CD4-positive, alpha-beta T cell treated with Interleukin-15 for 1 hour (primary cell): Measurements from ENCODE around the gene NCAM2.

Source experiments
- DNase-seq: peaks from one replicate; pipeline ENCODE4 v3.0.0-alpha.2; 2020

NCAM2 gene

GRCh38 chr21:20997636-20998455 lies at the start of gene NCAM2:
NCAM2 (plus strand) TSS chr21:20998409.
- DNase-seq: peak; percentile 65

GRCh38 chr21:20949884-20950283 lies 48.3 kb upstream of the NCAM2 start:
- no peak for DNase-seq

- DNase-seq: no peak
Observed at GRCh38 chr21:20965816-20966215, 32.4 kb upstream of the NCAM2 start.

GRCh38 chr21:20968391-20968790 lies 29.8 kb upstream of the NCAM2 start:
- no peak for DNase-seq

GRCh38 chr21:20970691-20971090 lies 27.5 kb upstream of the NCAM2 start:
- no peak for DNase-seq

- DNase-seq: no peak
Observed at GRCh38 chr21:20971296-20971921, 26.8 kb upstream of the NCAM2 start.

GRCh38 chr21:20994790-20995189 lies 3.4 kb upstream of the NCAM2 start:
- no peak for DNase-seq

- DNase-seq: no peak
Observed at GRCh38 chr21:20996421-20997310, 1.5 kb upstream of the NCAM2 start.

GRCh38 chr21:20997311-20997635 lies 936 bp upstream of the NCAM2 start:
- no peak for DNase-seq

- DNase-seq: no peak
Observed at GRCh38 chr21:20998456-20998789, 214 bp downstream of the NCAM2 start.

GRCh38 chr21:20998886-20999285 lies 677 bp downstream of the NCAM2 start:
- DNase-seq: no peak

GRCh38 chr21:20999659-21000058 lies 1.4 kb downstream of the NCAM2 start:
- DNase-seq: no peak

GRCh38 chr21:21000591-21001175 lies 2.5 kb downstream of the NCAM2 start:
- DNase-seq: no peak

- DNase-seq: no peak
Observed at GRCh38 chr21:21001591-21002100, 3.4 kb downstream of the NCAM2 start.

GRCh38 chr21:21002153-21002552 lies 3.9 kb downstream of the NCAM2 start:
- DNase-seq: no peak

- DNase-seq: no peak
Observed at GRCh38 chr21:21003701-21004100, 5.5 kb downstream of the NCAM2 start.

GRCh38 chr21:21007606-21008005 lies 9.4 kb downstream of the NCAM2 start:
- DNase-seq: no peak

GRCh38 chr21:21010228-21010627 lies 12.0 kb downstream of the NCAM2 start:
- no peak for DNase-seq

GRCh38 chr21:21010698-21011097 lies 12.5 kb downstream of the NCAM2 start:
- no peak for DNase-seq

GRCh38 chr21:21018821-21019220 lies 20.6 kb downstream of the NCAM2 start:
- no peak for DNase-seq

GRCh38 chr21:21019681-21020080 lies 21.5 kb downstream of the NCAM2 start:
- DNase-seq: no peak

- no peak for DNase-seq
Observed at GRCh38 chr21:21025742-21026141, 27.5 kb downstream of the NCAM2 start.

GRCh38 chr21:21028275-21028820 lies 30.1 kb downstream of the NCAM2 start:
- DNase-seq: no peak
